ENCODE results near the gene CTBP1.

DNA sequence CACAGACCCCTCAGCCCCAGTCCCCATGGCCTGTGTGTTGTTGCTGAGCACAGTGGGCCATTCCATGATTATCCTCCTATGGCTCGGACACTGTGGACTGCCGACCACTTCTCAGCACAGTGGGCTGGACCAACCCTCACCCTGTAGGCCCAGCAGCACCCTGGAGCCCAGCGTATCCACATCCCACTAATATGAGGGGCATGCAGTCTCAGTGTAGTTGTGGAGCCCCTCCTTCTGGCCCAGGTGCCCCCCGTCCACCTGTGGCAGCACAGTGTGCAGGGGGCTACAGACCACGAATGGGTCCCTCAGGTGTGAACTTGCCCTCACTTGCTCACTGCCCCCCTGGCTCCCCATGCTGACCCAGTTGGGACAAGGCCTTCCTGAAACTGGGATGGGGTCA lies 84.5 kb downstream of the CTBP1 start:
- TF ChIP-seq, protein P1, sequence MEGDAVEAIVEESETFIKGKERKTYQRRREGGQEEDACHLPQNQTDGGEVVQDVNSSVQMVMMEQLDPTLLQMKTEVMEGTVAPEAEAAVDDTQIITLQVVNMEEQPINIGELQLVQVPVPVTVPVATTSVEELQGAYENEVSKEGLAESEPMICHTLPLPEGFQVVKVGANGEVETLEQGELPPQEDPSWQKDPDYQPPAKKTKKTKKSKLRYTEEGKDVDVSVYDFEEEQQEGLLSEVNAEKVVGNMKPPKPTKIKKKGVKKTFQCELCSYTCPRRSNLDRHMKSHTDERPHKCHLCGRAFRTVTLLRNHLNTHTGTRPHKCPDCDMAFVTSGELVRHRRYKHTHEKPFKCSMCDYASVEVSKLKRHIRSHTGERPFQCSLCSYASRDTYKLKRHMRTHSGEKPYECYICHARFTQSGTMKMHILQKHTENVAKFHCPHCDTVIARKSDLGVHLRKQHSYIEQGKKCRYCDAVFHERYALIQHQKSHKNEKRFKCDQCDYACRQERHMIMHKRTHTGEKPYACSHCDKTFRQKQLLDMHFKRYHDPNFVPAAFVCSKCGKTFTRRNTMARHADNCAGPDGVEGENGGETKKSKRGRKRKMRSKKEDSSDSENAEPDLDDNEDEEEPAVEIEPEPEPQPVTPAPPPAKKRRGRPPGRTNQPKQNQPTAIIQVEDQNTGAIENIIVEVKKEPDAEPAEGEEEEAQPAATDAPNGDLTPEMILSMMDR (conservative IDR thresholded peaks at IDR 0.05; ENCODE audit: low read length), result no peak
- no peak for TF ChIP-seq EZH2phosphoT487 (IDR thresholded peaks at IDR 0.05; ENCODE audit: borderline replicate concordance)
